ENCODE data around the gene ZRANB2. TPM values are rescaled to one million over a fixed set of nuclear protein-coding genes. Genes with fewer than 3 reads are reported as not detected.
A peak's percentile ranks its signal among the peaks of the same experiment; 100 is the strongest.

The ZRANB2 gene
- 10 to 100 TPM; 23.5 to 37.9 TPM for total RNA-seq

DNA sequence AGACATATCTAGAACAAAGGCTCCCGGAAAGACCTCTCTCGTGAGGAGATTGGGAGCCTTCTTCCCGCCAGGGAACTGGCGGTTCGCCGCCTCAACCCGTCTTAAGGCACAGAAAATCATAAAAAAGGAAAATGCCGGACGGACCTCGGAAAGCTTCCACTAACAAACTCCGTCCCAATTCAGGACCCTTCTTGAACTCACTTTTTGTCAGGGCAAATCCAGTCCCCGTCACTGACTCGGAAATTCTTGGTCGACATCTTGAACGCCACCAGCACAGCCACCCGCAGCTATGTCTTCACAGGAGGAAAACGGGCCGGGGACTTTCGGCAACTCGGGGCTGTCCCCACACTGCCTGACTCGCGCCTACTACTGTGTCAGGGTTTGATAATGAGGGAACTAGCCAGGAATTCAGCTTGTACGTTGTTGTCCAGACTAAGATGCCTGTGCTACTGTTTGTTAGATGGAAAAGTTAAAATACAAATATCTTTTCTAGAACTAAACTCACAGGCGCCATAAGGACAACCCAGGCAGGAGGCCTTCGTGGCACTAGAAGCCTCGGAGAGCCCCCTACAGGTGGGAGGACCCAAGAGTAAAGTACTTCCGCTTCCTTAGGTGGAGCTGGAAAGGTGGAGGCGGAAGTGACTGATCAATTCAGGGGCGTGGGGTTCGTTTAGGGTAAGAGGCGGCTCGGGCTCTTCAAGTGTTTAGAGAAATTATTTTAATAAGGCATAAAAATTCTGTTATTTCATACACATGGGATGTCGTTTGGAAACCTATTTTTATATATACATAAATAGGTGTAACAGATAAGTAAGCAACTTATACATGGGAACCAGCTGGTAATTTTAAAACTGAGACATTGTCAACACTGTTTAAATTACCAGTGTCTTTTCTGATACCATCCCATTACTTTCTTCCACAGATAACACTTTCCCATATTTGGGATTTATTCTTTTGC, at the start of gene ZRANB2:
TSS of gene ZRANB2 (minus strand) at position 297 of the 958 bp plus-strand sequence. CDS start at position 257, 40 bp downstream.
- peaks cover 0 to 19% of the 10 kb centered on the region in 2 donors for H3K4me1 ChIP-seq
- peaks cover 22% of the 10 kb centered on the region for H3K36me3 ChIP-seq
- no peaks in the 10 kb centered on the region for H3K9me3 ChIP-seq
- peak within 1 kb of the TSS; percentile 76 to 84 for H3K27ac ChIP-seq
- H3K4me3 ChIP-seq: peak within 1 kb of the TSS; percentile 75 to 85
- TF ChIP-seq CTCF (IDR thresholded peaks at IDR 0.05): peak; percentile 35 to 74
- peak; percentile 88 for DNase-seq (ENCODE audit: low spot score)
- H3K27me3 ChIP-seq: no peaks in the 10 kb centered on the region

DNA sequence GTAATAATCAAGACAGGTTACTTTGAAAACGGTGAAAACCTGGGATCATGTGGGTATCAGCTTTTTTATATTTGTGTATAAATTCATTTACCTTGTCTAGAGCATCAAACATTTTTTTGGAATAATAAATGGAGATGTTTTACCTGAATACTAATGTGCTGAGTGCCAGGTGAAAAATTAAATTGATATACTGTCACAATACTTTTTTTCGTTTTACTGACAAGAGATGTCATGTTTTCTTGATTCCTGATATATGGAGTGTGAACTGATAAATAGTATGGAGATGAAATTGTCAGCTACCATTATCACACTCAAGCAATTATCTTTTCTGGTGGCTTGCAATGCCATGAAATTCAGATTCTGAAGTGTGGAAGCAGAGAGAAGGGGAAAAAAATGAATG, 47.2 kb upstream of the ZRANB2 start:
- TF ChIP-seq CTCF (IDR thresholded peaks at IDR 0.05): no peak
- no peak overlapping the region for H3K27ac ChIP-seq
- H3K27me3 ChIP-seq: no peaks in the 10 kb centered on the region
- H3K4me1 ChIP-seq: no peaks in the 10 kb centered on the region
- no peak for DNase-seq (ENCODE audit: low spot score)
- H3K36me3 ChIP-seq: no peaks in the 10 kb centered on the region
- H3K4me3 ChIP-seq: no peak overlapping the region
- peaks cover 4 to 44% of the 10 kb centered on the region in 2 donors for H3K9me3 ChIP-seq

- no peaks in the 10 kb centered on the region for H3K4me1 ChIP-seq
- no peak for TF ChIP-seq CTCF (IDR thresholded peaks at IDR 0.05)
- H3K4me3 ChIP-seq: no peak overlapping the region
- no peak for DNase-seq (ENCODE audit: low spot score)
- no peak overlapping the region for H3K27ac ChIP-seq
- no peaks in the 10 kb centered on the region for H3K27me3 ChIP-seq
- no peaks in the 10 kb centered on the region for H3K36me3 ChIP-seq
- H3K9me3 ChIP-seq: peaks cover 0 to 14% of the 10 kb centered on the region in 2 donors
Measured at GRCh38 chr1:71118086-71118485, 37.3 kb upstream of the ZRANB2 start.

DNA sequence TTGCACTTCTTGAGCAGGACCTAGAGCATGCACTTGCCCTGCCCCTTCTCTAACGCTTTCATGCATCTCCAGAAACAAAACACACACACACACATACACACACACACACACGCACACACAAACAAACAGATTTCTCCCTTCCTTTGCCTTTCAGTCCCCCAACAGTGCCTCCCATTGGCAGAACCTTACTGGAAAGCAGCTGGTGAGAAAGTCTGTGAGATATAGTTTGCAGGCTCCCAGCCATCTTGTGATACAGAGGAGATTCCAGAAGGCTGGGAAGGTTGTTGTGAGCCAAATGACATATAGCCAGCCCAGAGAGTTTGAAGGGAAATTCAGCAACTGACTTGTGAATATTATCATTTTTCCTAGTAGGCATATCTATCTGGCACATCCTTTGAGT, 35.9 kb upstream of the ZRANB2 start:
- Histone ChIP-seq H3K27ac (no peak overlapping the region), H3K27me3 (no peaks in the 10 kb centered on the region), H3K36me3 (no peaks in the 10 kb centered on the region), H3K9me3 (peaks cover 0 to 7% of the 10 kb centered on the region in 2 donors), H3K4me1 (no peaks in the 10 kb centered on the region), H3K4me3 (no peak overlapping the region)
- DNase-seq (ENCODE audit: low spot score): no peak
- TF ChIP-seq CTCF (IDR thresholded peaks at IDR 0.05): no peak

DNA sequence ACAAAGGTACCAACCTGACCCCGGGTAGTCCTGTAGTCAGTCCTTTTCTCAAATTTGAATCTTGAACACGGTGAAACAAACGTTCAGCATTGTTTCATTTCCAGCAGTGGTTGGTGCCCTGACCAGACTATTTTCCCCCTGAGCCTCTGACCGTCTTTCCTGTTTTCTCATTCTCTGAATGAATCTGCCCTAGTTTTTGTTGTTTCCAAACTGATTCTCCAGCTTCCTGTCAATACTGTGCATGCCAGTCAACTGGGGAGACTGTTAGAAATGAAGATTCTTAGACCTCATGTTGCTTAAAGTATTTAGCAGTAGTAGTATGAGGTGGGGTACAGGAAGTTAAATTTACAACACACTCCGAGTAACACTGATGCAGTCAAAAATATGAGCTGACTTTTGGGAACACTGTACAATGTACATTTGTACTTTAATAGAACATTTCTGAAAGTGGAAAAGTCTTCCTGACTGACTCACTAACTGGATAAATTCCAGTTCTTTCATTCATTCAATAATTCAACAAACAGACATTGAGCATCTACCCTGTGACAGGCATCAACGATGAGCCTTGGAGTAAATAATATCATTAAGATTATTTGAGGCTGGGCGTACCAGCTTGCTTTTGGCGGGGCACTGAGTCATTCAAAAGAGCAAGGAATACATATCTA, 26.0 kb upstream of the ZRANB2 start:
- TF ChIP-seq CTCF (IDR thresholded peaks at IDR 0.05): no peak
- DNase-seq (ENCODE audit: low spot score): no peak
- no peak overlapping the region for H3K27ac ChIP-seq
- no peaks in the 10 kb centered on the region for H3K4me1 ChIP-seq
- H3K27me3 ChIP-seq: no peaks in the 10 kb centered on the region
- no peak overlapping the region for H3K4me3 ChIP-seq
- H3K9me3 ChIP-seq: no peaks in the 10 kb centered on the region
- H3K36me3 ChIP-seq: no peaks in the 10 kb centered on the region

All from right atrium auricular region (tissue), 2 donors.